ENCODE measurements around the gene DOK6. TPM values are rescaled to one million over a fixed set of nuclear protein-coding genes. Genes with fewer than 3 reads are reported as not detected.
A peak's percentile ranks its signal among the peaks of the same experiment; 100 is the strongest.

Gene DOK6
- total and polyA plus RNA-seq, 8 donors: 0.15 to 1.3 (median 0.33) TPM

DNA sequence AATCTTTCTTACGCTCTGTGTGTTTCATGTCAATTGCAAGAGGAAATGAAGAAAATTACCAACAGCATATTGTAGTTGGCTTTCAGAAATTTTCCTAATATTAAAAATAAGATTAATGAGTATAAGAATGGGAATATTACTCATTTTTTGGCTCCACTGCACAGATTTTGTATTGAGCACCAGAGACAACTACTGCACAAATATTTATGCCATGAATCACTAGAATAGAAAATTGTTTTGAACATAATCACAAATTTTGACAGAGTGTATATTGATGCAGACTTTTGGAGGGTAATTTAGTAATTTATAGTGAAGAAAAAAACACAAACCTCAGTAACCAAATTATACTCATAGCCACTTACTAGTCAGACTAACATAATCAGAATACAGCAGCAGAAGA, 118.3 kb downstream of the DOK6 start:
- ATAC-seq: no peak
- WGBS, 2 donors: 90 to 96% methylated on average over 1 of the region's 1 CpG
- intact Hi-C loops (cut with DNase I): no loop called here
- Histone ChIP-seq H3K4me1 (no peaks in the 10 kb centered on the region), H3K27ac (no peak overlapping the region), H3K27me3 (no peaks in the 10 kb centered on the region), H3K4me3 (no peak overlapping the region), H3K36me3 (no peaks in the 10 kb centered on the region), H3K9me3 (no peaks in the 10 kb centered on the region)
- no peak for DNase-seq
- FAIRE-seq: no peak
- TF ChIP-seq, protein P1, sequence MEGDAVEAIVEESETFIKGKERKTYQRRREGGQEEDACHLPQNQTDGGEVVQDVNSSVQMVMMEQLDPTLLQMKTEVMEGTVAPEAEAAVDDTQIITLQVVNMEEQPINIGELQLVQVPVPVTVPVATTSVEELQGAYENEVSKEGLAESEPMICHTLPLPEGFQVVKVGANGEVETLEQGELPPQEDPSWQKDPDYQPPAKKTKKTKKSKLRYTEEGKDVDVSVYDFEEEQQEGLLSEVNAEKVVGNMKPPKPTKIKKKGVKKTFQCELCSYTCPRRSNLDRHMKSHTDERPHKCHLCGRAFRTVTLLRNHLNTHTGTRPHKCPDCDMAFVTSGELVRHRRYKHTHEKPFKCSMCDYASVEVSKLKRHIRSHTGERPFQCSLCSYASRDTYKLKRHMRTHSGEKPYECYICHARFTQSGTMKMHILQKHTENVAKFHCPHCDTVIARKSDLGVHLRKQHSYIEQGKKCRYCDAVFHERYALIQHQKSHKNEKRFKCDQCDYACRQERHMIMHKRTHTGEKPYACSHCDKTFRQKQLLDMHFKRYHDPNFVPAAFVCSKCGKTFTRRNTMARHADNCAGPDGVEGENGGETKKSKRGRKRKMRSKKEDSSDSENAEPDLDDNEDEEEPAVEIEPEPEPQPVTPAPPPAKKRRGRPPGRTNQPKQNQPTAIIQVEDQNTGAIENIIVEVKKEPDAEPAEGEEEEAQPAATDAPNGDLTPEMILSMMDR (IDR thresholded peaks at IDR 0.05): no peak

DNA sequence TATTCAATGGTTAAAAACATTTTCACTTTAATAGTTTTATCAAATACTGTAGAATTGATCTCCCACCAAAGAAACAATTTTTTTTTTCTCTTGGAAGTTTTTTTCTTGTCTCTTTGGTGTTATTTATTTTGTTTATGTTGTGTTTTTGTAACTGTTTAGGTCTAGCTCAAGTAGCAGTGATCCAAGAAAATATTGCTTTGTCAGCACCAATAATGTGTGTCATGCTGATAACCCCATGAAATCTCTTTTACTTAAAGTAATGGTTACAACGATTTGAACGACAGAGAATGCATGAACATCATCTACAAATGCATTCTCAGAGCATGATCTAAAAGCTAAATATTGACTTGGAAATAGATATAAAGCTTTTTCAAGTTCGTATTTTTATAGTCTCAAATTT, 122.9 kb downstream of the DOK6 start:
- no peaks in the 10 kb centered on the region for H3K36me3 ChIP-seq
- FAIRE-seq: no peak
- H3K9me3 ChIP-seq: no peaks in the 10 kb centered on the region
- no peaks in the 10 kb centered on the region for H3K4me1 ChIP-seq
- H3K27ac ChIP-seq: no peak overlapping the region
- intact Hi-C loops (cut with DNase I): no loop called here
- H3K27me3 ChIP-seq: no peaks in the 10 kb centered on the region
- TF ChIP-seq, protein P1 (IDR thresholded peaks at IDR 0.05): no peak
- 70 to 80% methylated on average over 3 of the region's 3 CpGs for WGBS, 2 donors
- H3K4me3 ChIP-seq: no peak overlapping the region
- ATAC-seq: no peak
- no peak for DNase-seq

DNA sequence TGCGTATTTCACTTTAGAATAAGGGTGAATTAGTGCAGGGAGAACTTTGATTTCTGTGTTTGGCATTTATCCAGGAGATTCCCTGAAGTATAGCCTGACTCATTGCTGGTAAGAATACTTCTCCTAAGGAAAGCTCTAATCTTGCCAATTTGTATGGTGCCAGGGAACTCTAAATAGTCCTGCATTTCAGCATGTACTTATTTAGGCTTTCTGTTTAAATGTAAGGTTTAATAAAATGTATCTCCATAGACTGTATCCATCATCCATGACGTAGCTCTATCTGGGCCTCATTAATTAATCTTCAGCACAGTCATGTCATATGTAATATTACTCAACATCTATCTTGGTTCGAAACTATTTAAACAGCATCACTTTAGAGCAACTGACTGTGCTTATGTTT, 127.7 kb downstream of the DOK6 start:
- WGBS, 2 donors: 73 to 77% methylated on average over 3 of the region's 3 CpGs
- no peak for FAIRE-seq
- no peaks in the 10 kb centered on the region for H3K4me1 ChIP-seq
- H3K27me3 ChIP-seq: no peaks in the 10 kb centered on the region
- no peak overlapping the region for H3K27ac ChIP-seq
- intact Hi-C loops (cut with DNase I): no loop called here
- DNase-seq: no peak
- H3K36me3 ChIP-seq: no peaks in the 10 kb centered on the region
- TF ChIP-seq, protein P1 (IDR thresholded peaks at IDR 0.05): no peak
- ATAC-seq: no peak
- H3K9me3 ChIP-seq: no peaks in the 10 kb centered on the region
- no peak overlapping the region for H3K4me3 ChIP-seq

DNA sequence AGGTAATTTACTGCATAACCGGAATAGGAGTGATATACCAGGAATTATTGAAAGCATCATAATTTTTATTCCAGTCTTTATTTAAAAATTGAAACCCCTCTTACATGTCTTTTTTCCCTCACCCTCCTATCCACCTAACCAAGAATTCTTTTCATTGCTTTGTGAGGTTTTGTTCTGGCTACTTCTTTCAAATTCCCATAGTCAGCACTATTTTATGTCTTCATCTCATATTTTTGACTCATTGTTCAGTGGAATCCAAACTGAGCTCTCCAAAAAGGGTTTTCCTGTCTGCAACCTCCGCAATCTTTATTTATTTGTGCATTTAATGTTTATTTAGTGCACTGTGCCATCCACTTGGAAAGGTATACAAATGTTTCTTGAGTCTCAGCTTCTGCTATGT, 128.5 kb downstream of the DOK6 start:
- Histone ChIP-seq H3K36me3 (no peaks in the 10 kb centered on the region), H3K27me3 (no peaks in the 10 kb centered on the region), H3K9me3 (no peaks in the 10 kb centered on the region), H3K27ac (no peak overlapping the region), H3K4me3 (no peak overlapping the region), H3K4me1 (no peaks in the 10 kb centered on the region)
- ATAC-seq (no peak), FAIRE-seq (no peak), DNase-seq (no peak)
- TF ChIP-seq, protein P1 (IDR thresholded peaks at IDR 0.05): no peak
- WGBS, 2 donors: 83 to 93% methylated on average over 2 of the region's 2 CpGs
- intact Hi-C loops (cut with DNase I): no loop called here

DNA sequence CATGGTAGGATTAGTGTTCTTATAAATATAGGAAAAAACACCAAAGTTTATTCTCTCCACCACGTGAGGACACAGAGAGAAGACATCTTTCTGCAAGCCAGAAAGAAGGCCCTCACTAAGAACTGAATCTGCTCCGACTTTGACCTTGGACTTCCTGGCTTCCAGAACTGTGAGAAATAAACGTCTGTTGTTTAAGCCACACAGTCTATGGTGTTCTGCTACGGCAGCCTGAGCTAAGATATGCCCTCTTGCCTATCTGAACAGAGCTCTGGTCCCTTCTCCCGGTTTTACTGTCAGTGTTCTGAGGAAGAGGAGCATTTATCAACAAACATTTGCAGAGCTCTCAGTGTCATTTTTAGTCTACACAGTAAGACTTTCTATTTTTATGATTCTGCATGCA, 131.3 kb downstream of the DOK6 start:
- intact Hi-C loops (cut with DNase I): no loop called here
- 24 to 30% methylated on average over 5 of the region's 5 CpGs for WGBS, 2 donors
- TF ChIP-seq, protein P1 (IDR thresholded peaks at IDR 0.05): no peak
- Histone ChIP-seq H3K4me1 (no peaks in the 10 kb centered on the region), H3K36me3 (no peaks in the 10 kb centered on the region), H3K27ac (no peak overlapping the region), H3K4me3 (no peak overlapping the region), H3K9me3 (no peaks in the 10 kb centered on the region), H3K27me3 (no peaks in the 10 kb centered on the region)
- ATAC-seq (peak in 3 of 4 donors; percentile 40 to 67 (median 61)), FAIRE-seq (no peak), DNase-seq (no peak)
